Panc1 (cell line): ENCODE results near the gene PTEN. TPM values are rescaled to one million over a fixed set of nuclear protein-coding genes. Genes with fewer than 3 reads are reported as not detected.

Source experiments
- ATAC-seq: fragments of 200-7000 bp; cut with Tn5 transposase; 2 replicates; pipeline ENCODE4 v1.9.1; 2020; ENCODE audit warnings: mild to moderate bottlenecking, moderate library complexity
- BruUV-seq: library from RNA; stranded (reverse); fragments of 400-500 nt; replicated peaks from 2 replicates; lab custom pipeline; 2021; lab: Mats Ljungman, UMichigan
- CTCF ChIA-PET: fragments of 300-600 bp; sonication (Branson Sonifier 250); formaldehyde crosslinking; loops from one replicate; lab custom pipeline; 2022; ENCODE audit warnings: antibody characterized with exemption; lab: Charles Lee
- POLR2A ChIA-PET: fragments of 300-600 bp; sonication (Branson Sonifier 250); formaldehyde crosslinking; loops from one replicate; lab custom pipeline; 2022; ENCODE audit warnings: antibody characterized with exemption; lab: Charles Lee
- DNase-seq: peaks from one replicate; pipeline ENCODE4 v3.0.0-alpha.2; 2010; ENCODE audit warnings: low read depth, low spot score
- H3K27ac ChIP-seq: 2 replicates; pipeline ENCODE4 v1.5.1; 2011; ENCODE audit warnings: mild to moderate bottlenecking, low read length, inconsistent platforms
- H3K27me3 ChIP-seq: fragments of 200-500 bp; sonication (Bioruptor generic); 2 replicates; pipeline ENCODE4 v1.6.0; 2014; ENCODE audit warnings: low read length, inconsistent platforms; ENCODE audit not compliant: control insufficient read depth, insufficient read depth
- H3K36me3 ChIP-seq: fragments of 200-500 bp; sonication (Bioruptor generic); 2 replicates; pipeline ENCODE4 v1.5.1; 2014; ENCODE audit warnings: inconsistent platforms, mild to moderate bottlenecking, low read length, moderate library complexity; ENCODE audit not compliant: control insufficient read depth, insufficient read depth
- H3K4me1 ChIP-seq: 2 replicates; pipeline ENCODE4 v1.5.1; 2011; ENCODE audit warnings: inconsistent platforms, mild to moderate bottlenecking, low read length, moderate library complexity; ENCODE audit not compliant: control insufficient read depth, insufficient read depth
- H3K4me3 ChIP-seq, 2 experiments: 2 replicates each; pipeline ENCODE4 v1.5.1; 2011 to 2012; ENCODE audit warnings: low read depth in 2 of 2, low read length in 2 of 2, mild to moderate bottlenecking in 2 of 2, inconsistent platforms in 1 of 2, moderate library complexity in 1 of 2
- H3K9me3 ChIP-seq: fragments of 200-500 bp; sonication (Bioruptor generic); 2 replicates; pipeline ENCODE4 v1.5.1; 2014; ENCODE audit warnings: low read depth, mild to moderate bottlenecking, inconsistent platforms, low read length, moderate library complexity; ENCODE audit not compliant: control insufficient read depth, insufficient read depth
- POLR2AphosphoS5 ChIP-seq: IDR thresholded peaks from 2 replicates; pipeline ENCODE4 v1.6.1; 2012; ENCODE audit warnings: mild to moderate bottlenecking, low read depth, low read length, moderate library complexity
- SIN3A ChIP-seq: IDR thresholded peaks from 2 replicates; pipeline ENCODE4 v1.6.1; 2012; ENCODE audit warnings: low read depth, mild to moderate bottlenecking, low read length, moderate library complexity, borderline replicate concordance; ENCODE audit not compliant: insufficient read depth
- TCF7L2 ChIP-seq: IDR thresholded peaks from 2 replicates; pipeline ENCODE4 v1.6.1; 2011; ENCODE audit warnings: mild to moderate bottlenecking, low read depth, low read length, inconsistent platforms
- in situ Hi-C: cut with HindIII; loops from 2 replicates; pipeline ENCODE4 v1.10.0; 2016; ENCODE audit warnings: low sequenced_read_pairs, low pct_unique_long_range_greater_than_20kb
- intact Hi-C: fragments of 100-400 bp; cut with micrococcal nuclease; formaldehyde crosslinking; loops from one replicate; pipeline ENCODE4 v1.10.0; 2022; ENCODE audit not compliant: unreplicated experiment
- total RNA-seq: library from RNA; stranded (reverse); gene quantifications from one replicate; pipeline ENCODE4 v1.2.1, GENCODE V29; 2021; ENCODE audit not compliant: unreplicated experiment
- TF ChIP-seq, protein P1 (sequence below): fragments of 450-650 bp; IDR thresholded peaks from 2 replicates; pipeline ENCODE4 v1.5.1; 2017; ENCODE audit warnings: mild to moderate bottlenecking
- TF ChIP-seq, protein P2 (sequence below), 2 experiments: IDR thresholded peaks; 2 replicates each; pipeline ENCODE4 v1.6.1; 2011 to 2012; ENCODE audit warnings: low read depth in 2 of 2, control low read depth in 1 of 2, low read length in 1 of 2, mild to moderate bottlenecking in 1 of 2, moderate library complexity in 1 of 2; ENCODE audit not compliant: insufficient read depth in 1 of 2

PTEN gene
- total RNA-seq, 1 experiment from 2014 or later, result 88.9 TPM

DNA sequence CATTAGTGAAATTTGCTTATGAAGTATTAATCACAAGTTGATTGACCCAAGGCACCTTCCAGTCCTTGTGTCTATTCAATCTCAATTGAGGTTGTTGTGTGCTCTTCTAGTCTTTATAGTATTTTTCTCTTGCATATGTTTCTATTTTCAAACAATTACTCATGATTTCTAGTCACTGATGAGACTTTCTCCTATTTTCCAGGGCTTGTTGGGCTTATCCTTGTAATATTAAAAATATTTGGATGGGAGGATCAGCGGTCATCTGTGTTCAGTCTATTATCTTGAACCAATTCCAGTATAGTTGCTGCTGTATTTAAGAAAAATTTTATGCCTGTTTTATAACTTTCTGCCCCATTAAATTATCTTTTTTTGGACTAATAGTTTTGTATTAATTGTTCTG lies 154.4 kb downstream of the PTEN start:
- Histone ChIP-seq H3K27ac (no peak overlapping the region), H3K4me3 (no peak overlapping the region), H3K36me3 (no peaks in the 10 kb centered on the region), H3K4me1 (no peaks in the 10 kb centered on the region), H3K27me3 (no peaks in the 10 kb centered on the region), H3K9me3 (no peaks in the 10 kb centered on the region)
- intact Hi-C loops, result no loop called here
- no peak for DNase-seq
- in situ Hi-C loops, result no loop called here
- no peak for ATAC-seq
- TF ChIP-seq, protein P1, sequence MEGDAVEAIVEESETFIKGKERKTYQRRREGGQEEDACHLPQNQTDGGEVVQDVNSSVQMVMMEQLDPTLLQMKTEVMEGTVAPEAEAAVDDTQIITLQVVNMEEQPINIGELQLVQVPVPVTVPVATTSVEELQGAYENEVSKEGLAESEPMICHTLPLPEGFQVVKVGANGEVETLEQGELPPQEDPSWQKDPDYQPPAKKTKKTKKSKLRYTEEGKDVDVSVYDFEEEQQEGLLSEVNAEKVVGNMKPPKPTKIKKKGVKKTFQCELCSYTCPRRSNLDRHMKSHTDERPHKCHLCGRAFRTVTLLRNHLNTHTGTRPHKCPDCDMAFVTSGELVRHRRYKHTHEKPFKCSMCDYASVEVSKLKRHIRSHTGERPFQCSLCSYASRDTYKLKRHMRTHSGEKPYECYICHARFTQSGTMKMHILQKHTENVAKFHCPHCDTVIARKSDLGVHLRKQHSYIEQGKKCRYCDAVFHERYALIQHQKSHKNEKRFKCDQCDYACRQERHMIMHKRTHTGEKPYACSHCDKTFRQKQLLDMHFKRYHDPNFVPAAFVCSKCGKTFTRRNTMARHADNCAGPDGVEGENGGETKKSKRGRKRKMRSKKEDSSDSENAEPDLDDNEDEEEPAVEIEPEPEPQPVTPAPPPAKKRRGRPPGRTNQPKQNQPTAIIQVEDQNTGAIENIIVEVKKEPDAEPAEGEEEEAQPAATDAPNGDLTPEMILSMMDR, result no peak
- TF ChIP-seq SIN3A, result no peak
- TF ChIP-seq POLR2AphosphoS5, result no peak
- TF ChIP-seq, protein P2, sequence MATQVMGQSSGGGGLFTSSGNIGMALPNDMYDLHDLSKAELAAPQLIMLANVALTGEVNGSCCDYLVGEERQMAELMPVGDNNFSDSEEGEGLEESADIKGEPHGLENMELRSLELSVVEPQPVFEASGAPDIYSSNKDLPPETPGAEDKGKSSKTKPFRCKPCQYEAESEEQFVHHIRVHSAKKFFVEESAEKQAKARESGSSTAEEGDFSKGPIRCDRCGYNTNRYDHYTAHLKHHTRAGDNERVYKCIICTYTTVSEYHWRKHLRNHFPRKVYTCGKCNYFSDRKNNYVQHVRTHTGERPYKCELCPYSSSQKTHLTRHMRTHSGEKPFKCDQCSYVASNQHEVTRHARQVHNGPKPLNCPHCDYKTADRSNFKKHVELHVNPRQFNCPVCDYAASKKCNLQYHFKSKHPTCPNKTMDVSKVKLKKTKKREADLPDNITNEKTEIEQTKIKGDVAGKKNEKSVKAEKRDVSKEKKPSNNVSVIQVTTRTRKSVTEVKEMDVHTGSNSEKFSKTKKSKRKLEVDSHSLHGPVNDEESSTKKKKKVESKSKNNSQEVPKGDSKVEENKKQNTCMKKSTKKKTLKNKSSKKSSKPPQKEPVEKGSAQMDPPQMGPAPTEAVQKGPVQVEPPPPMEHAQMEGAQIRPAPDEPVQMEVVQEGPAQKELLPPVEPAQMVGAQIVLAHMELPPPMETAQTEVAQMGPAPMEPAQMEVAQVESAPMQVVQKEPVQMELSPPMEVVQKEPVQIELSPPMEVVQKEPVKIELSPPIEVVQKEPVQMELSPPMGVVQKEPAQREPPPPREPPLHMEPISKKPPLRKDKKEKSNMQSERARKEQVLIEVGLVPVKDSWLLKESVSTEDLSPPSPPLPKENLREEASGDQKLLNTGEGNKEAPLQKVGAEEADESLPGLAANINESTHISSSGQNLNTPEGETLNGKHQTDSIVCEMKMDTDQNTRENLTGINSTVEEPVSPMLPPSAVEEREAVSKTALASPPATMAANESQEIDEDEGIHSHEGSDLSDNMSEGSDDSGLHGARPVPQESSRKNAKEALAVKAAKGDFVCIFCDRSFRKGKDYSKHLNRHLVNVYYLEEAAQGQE (IDR thresholded peaks at IDR 0.05; ENCODE audit: insufficient read depth in 1 of 2, low read depth in 2 of 2, low read length in 1 of 2), result no peak
- no peak for TF ChIP-seq TCF7L2
- POLR2A ChIA-PET, result no interaction called here
- CTCF ChIA-PET, result no interaction called here
- BruUV-seq, result no TSS peak

DNA sequence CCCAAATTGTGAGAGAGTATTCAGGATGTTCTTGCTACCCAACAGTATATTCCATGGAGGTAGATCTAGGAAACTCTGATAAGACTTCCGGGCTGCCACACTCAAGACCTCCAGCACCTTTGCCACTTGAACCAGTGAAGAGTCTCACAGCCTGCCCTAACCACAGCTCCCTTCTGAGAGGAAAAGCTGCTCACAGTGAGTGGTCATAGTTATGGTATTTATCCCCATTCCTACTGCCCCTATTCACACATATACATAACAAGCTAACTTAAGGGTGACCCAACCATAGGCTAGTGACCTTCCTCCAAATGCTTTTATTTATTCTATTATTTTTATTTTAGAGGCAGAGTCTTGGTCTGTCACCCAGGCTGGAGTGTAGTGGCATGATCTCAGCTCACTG lies 156.3 kb downstream of the PTEN start:
- Histone ChIP-seq H3K9me3 (no peaks in the 10 kb centered on the region), H3K4me3 (no peak overlapping the region), H3K27ac (no peak overlapping the region), H3K27me3 (no peaks in the 10 kb centered on the region), H3K4me1 (no peaks in the 10 kb centered on the region), H3K36me3 (no peaks in the 10 kb centered on the region)
- BruUV-seq, result no TSS peak
- ATAC-seq (no peak), DNase-seq (no peak)
- intact Hi-C loops (no loop called here), in situ Hi-C loops (no loop called here)
- POLR2A ChIA-PET, result no interaction called here
- CTCF ChIA-PET, result no interaction called here
- TF ChIP-seq POLR2AphosphoS5, result no peak
- TF ChIP-seq, protein P1, result no peak
- TF ChIP-seq SIN3A, result no peak
- TF ChIP-seq, protein P2 (IDR thresholded peaks at IDR 0.05; ENCODE audit: insufficient read depth in 1 of 2, low read depth in 2 of 2, low read length in 1 of 2), result no peak
- no peak for TF ChIP-seq TCF7L2

Other genes with a start within 250 kb of the PTEN start
- 17.1 TPM for gene PAPSS2, start 203.7 kb upstream of the PTEN start, total RNA-seq
- 62.0 TPM for gene ATAD1, start 45.4 kb upstream of the PTEN start, total RNA-seq
- 1.3 TPM for gene KLLN, start 92 bp upstream of the PTEN start, total RNA-seq